AG08396 (cell line): ENCODE measurements around the gene MRPL20.
A peak's percentile ranks its signal among the peaks of the same experiment; 100 is the strongest.
"Not testable (repeated sequence)": the region's sequence is repeated elsewhere in the genome, so short reads cannot be mapped to it uniquely, and the experiment has no call there.

Experiments
- DNase-seq: peaks from one replicate; pipeline ENCODE4 v3.0.0; 2012; ENCODE audit warnings: low spot score, mixed read lengths

The MRPL20 gene

GRCh38 chr1:1387098-1388077 lies 19.7 kb downstream of the MRPL20 start:
- no peak for DNase-seq

- DNase-seq, result no peak
Observed at GRCh38 chr1:1385931-1386330, 21.2 kb downstream of the MRPL20 start.

- not testable (repeated sequence) for DNase-seq
Observed at GRCh38 chr1:1385339-1385738, 21.8 kb downstream of the MRPL20 start.

- no peak for DNase-seq
Observed at GRCh38 chr1:1381294-1381693, 25.8 kb downstream of the MRPL20 start.

- no peak for DNase-seq
Observed at GRCh38 chr1:1380860-1381259, 26.2 kb downstream of the MRPL20 start.

- DNase-seq, result no peak
Observed at GRCh38 chr1:1377540-1378205, 29.4 kb downstream of the MRPL20 start.

- no peak for DNase-seq
Observed at GRCh38 chr1:1376551-1377226, 30.4 kb downstream of the MRPL20 start.

GRCh38 chr1:1374929-1375662 lies 32.0 kb downstream of the MRPL20 start, which contains the start of gene AURKAIP1:
Gene AURKAIP1, minus strand, starts transcription at chr1:1375207. Its CDS starts 451 bp downstream, at chr1:1374756.
- peak; percentile 99 for DNase-seq

- no peak for DNase-seq
Observed at GRCh38 chr1:1374589-1374928, 32.5 kb downstream of the MRPL20 start.

GRCh38 chr1:1373815-1374588 lies 33.1 kb downstream of the MRPL20 start:
- DNase-seq, result no peak

GRCh38 chr1:1373051-1373814 lies 33.9 kb downstream of the MRPL20 start:
- no peak for DNase-seq

GRCh38 chr1:1371746-1372711 lies 35.1 kb downstream of the MRPL20 start:
- DNase-seq, result peak; percentile 84

- DNase-seq, result no peak
Observed at GRCh38 chr1:1371364-1371745, 35.7 kb downstream of the MRPL20 start.

GRCh38 chr1:1370771-1371300 lies 36.3 kb downstream of the MRPL20 start:
- DNase-seq, result no peak

- DNase-seq, result not testable (repeated sequence)
Observed at GRCh38 chr1:1370094-1370493, 37.0 kb downstream of the MRPL20 start.

GRCh38 chr1:1367315-1367714 lies 39.8 kb downstream of the MRPL20 start:
- no peak for DNase-seq

- DNase-seq, result no peak
Observed at GRCh38 chr1:1366699-1367066, 40.4 kb downstream of the MRPL20 start.

- DNase-seq, result no peak
Observed at GRCh38 chr1:1365875-1366698, 41.0 kb downstream of the MRPL20 start.
